GM21423 (cell line): Measurements from ENCODE around the gene ANKRD36C.
"Not testable (repeated sequence)": the region's sequence is repeated elsewhere in the genome, so short reads cannot be mapped to it uniquely, and the experiment has no call there.

Experiments
- ATAC-seq: cut with Tn5 transposase; IDR thresholded peaks from one replicate; pipeline ENCODE4 v1.9.1; 2021; ENCODE audit warnings: mild to moderate bottlenecking, moderate library complexity; ENCODE audit not compliant: unreplicated experiment

ANKRD36C gene

DNA sequence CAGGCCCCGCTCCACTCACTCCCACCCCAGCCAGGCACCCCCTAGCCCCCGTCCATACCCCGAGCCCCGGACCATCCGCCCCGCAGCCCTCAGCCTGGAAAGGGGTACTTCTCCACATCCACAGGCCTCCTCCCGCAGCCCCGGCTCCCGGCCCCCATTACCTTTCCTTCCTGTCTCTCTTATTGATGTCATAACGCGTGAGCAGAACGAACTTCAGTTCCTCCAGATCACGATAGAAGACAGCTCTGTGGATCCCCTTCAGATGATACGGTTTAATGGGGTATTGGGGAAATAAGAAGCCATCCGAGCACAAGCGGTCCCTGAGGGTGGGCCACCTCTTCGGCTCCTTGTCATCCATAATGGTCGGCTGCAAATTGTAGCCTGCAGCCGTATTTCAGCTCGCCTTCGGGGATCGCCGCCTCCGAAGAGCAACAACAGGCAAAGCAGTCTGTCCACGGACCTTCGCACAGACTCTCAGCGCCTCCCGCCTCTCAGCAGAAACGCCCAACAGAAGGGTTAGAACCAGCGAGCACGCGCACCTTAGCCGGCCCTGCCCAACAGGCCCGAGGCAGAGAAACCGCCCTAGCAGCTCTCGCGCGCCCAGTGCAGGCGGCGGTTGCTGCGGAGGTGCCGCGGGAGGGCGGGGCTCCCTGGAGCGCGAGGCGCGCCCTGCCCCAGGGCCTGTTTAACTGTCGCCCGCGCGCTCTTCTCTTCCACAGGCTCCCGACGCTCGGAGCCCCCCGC lies at the start of gene ANKRD36C:
ANKRD36C (minus strand) TSS at position 474 of the 744 bp plus-strand sequence; CDS start at position 358, 116 bp downstream.
- ATAC-seq: peak; percentile 95

DNA sequence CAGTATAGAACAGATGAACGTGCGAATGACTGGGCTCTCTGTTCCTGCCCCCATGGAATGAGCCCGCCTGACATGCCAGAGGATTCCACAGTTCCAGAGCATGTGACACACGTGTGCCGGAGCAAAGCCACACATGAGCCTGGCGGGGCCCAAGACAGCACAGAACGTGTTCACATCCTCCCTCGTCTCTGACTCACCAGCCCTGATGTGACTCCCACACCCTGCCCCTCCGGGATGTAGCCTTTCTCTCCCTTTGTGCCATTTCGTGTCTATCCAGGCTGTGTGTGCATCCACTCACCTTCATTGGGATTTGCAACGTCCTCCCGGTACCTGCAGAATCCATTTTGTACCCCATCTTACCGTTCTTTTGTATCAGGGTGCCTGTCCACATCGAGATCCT lies 43.9 kb upstream of the ANKRD36C start:
- ATAC-seq: not testable (repeated sequence)

DNA sequence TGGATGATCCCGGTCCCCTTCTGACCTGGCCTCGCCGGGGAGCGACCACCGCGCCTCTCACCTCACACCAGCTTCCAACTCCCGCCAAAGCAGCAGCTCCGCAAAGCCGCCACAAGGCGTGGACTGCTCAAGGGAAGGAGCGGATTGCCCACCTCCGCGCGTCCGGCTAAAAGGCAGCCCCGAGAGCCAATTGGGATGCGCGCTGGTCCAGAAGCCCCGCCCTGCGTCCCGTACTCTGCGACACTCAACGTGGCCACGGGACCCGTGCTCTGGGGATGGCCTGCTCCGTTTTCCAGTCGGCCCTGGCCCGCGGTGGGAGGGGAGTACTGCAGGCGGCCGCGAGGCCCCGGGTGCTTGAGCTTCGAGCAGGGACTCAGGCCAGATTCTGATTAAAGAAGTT lies 43.2 kb upstream of the ANKRD36C start, which contains the start of gene GPAT2:
GPAT2 (minus strand) TSS at position 125 of the 400 bp plus-strand sequence. CDS start 2,557 bp downstream, outside the sequence.
- not testable (repeated sequence) for ATAC-seq

DNA sequence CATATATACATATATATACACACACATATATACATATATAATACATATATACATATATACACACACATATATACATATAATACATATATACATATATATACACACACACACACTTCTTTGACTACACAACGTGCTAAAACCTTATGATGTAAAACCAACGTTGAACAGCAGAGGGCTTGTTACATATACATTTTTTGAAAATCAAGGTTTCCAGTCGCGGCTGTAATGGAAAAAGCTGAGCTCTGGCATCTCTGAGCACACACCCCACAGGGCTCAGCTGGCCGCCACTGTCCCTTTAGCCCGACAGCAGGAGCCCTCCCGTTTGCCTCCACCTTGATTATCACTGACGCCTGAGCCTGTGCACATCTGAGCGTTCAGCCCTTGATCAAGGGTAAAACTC lies 42.4 kb upstream of the ANKRD36C start:
- not testable (repeated sequence) for ATAC-seq

DNA sequence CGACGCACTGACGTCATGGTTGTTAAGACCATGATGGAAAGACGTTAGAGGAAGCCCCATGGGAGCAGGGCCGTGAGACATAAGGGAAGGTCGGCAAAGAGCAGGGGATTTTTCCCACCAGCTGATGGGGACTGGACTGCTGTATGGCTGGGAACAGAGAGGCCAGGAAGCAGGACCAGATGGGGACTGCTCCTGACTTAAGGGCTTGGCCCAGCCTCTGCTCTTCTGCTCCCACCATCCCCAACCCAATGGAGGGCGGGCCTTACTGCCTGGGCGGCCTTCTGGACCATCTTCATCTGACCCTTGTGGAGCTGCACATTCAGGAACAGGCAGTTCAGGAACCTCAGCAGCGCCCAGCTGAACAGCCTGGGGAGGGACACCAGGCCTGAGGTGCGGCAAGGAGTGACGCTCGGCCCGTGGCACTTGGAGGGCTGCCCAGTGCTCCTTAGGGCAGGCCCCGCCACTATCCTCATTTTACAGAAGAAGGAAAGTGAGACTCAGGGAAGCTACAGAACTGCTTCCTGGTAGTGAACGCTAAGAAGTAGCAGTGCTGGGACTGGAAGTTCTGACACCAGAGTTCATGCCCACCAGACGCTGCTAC lies 36.2 kb upstream of the ANKRD36C start:
- ATAC-seq: not testable (repeated sequence)

DNA sequence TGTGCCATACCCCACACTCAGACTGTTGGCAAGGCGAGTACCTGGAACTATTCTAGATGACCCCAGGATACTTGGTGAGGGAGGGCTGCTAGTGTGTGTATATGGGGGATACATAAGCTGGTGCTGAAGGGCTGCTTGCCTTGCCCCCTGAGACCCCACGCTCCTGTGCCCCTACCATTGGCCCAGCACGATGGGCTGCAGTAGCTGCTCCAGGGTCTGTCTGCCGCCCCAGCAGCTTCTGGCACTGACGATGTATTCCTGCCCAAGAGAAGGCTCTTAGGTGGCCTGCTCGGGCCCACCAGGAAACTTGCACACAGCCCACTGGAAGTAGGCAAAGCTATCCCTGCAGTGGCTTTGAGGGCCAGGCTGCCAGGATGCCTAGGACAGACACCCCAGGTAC lies 34.1 kb upstream of the ANKRD36C start:
- ATAC-seq: not testable (repeated sequence)

DNA sequence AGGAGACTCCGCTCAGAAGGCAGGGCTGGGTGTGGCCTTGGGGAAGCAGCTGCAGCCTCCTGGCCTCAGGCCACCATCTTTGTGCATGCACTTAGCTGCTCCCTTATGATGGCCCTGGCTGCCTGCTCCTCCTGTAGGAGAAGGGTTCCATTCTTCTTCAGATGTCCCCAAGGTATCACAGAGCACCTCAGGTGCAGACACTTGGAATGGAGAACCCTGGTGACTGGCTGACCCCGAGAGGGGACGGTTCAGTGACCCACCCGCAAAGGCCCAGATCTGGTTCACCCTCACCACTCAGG lies 33.5 kb upstream of the ANKRD36C start:
- ATAC-seq: no peak

DNA sequence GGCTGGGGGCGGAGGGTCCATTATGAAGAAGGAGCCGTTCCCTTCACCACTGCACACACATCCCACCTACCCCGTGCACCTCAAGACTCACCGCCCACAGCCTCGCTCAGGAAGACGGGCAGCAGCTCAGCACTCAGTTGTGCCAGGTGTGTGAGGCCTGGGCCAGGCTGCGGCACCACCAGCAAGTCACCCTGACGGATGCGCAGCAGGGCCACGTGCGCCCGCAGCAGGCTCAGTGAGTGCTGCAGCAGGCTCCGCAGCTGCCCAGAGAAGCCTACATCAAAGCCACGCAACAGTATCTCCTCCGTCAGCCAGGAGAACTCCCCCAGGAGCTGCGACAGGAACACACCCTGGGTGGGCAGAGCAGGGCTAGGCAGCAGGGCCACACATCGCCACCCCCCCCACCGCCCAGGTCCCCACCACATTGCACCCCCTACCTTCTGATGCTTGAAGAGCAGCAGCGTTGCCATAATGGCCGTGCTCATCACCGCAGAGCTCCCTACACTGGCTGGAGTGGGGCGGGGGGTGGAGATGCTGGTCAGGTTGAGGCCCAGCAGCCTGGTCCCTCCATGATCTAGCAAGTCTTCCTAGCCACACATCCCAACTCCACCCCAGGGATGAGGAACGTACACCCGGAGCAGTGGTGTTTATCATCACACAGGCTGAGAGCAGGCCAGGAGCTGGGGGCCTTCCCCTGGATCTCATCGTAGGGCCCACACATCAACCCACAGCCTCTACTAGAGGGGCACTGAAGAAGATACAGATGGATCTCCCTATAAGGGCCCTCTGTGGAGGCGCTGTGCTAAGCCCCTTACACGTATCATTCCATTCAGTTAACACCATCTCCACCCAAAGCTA lies 32.9 kb upstream of the ANKRD36C start:
- ATAC-seq: no peak

DNA sequence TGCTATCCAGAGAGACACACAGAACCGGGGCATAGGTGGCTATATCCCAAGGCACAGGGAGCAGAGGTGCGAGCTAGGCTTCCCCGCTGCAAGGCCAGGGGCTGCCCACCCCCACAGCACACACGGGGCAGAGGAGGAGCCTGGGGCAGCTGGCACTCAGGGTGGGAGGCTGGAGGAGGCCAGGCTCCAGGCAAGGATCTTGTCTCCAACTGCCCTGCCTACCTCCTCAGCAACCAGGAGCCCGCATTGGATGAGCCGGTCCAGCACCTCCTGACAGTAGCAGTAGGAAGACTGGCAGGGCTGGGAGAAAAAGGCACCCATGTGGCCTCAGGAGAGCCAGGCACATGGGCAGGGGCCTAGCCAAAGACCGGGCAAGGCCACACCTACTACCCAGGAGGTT lies 32.1 kb upstream of the ANKRD36C start:
- not testable (repeated sequence) for ATAC-seq

DNA sequence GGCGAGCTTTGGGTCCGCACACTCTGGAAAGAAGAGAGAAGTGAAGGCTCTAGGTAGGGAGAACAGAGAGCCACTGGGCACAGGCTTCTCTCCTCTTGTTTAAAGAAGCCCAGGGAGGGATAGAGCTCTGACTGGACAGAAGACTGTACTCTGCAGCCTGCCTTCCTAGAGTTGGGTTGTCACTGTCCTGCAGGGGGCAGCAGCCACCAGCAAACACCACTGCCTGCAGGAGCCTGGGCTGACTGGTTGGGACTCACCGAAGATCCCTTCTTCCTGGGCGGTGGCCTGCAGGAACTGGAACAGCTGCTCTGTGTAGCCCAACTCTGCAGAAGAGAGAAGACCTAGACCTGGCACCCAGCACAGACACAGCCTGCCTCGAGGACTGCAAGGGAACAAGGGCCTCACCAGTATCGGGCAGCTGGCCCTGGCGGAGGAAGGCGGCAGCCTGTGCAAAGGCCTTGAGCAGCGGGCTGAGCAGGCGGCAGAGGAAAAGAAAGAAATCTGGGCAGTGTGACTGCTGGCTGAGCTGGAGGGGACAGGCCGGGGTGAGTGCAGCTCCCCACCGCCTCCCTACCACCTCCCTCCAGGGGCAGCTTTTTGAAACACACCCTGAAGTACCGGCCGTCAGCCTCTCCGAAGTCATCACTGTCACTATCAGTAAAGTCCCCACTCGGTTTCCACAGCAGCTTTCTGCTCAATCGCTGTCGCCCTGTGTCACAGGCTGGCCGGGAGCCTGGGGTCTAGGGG lies 31.2 kb upstream of the ANKRD36C start:
- not testable (repeated sequence) for ATAC-seq

DNA sequence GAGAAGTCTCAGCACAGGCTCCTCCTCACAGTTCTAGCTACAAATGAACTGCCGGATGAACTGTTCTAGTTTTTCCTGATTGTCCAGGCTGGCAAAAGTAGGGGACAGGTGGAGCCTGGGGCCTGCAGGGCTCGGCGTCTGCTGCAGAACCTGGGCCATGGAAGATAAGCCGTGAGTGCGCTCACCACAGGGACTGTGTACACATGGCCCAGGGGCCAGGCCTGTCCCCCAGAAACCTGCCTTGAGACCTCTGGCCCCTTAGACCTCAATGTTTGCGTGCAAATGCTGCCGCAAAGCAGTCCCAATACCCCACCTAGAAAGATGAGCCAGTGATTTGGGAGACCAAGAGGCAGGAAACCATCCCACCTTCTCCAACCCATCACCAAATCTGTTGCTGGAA lies 30.5 kb upstream of the ANKRD36C start:
- ATAC-seq: not testable (repeated sequence)

DNA sequence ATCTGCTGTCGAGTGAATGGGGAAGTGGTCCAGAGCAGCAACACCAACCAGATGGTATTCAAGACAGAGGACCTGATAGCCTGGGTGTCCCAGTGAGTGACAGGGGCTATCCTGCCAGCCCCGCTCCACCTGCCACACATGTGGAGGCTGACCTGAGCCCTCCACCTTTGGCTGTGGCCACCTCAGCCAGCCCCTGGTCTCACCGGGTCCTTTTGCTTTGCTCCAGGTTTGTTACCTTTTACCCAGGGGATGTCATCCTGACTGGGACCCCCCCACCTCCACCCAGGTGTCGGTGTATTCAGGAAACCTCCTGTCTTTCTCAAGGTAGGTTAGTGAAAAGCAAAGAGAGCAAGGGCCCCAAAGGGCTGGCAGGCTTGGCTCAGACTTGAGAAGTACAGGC lies 29.5 kb upstream of the ANKRD36C start:
- not testable (repeated sequence) for ATAC-seq

DNA sequence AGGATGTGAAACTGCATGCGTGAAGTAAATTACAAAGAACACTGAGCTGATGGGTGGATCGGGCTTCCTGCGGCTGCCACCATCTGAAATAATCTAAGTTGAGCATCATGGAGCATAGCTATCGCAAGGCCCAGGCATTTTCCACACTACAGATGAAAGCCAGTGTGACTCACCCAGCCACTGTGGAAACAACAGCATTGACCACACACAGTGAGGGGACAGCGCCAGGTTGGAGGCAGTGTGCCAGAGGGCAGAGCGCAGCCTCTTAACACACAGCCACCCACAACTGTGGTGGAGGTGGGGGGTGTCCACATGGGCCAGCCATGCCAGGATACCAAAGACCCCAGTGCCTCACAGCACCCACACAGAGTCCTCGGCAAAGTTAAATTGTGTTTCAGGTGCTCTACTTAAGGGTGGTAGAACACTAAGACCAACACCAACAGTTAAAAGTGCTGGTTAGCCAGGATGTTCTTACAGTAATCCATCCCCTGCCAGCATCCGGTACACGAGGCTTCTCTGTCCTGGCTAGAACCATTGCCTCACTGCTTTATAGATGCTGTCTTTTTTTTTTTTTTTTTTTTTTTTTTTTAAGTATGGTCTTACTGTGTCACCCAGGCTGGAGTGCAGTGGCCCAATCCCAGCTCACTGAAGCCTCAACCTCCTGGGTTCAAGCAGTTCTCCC lies 28.4 kb upstream of the ANKRD36C start:
- not testable (repeated sequence) for ATAC-seq

DNA sequence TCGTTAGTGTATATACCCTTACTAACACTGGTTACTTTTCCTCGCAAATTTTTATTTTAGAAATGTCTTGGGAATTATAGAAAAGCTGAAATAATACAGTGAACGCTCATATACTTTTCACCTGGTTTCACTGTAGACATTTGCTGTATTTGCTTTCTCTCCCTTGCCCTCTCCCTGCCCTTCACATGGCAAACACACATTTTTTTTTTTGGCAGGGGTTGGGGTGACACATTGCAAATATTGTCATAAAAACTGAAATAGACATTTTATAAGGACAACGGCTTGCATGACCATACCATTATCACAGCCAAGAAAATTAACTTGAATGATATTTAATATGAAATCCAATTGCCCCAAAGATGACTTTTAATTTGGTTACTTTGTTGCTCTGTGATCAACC lies 24.7 kb upstream of the ANKRD36C start:
- not testable (repeated sequence) for ATAC-seq

DNA sequence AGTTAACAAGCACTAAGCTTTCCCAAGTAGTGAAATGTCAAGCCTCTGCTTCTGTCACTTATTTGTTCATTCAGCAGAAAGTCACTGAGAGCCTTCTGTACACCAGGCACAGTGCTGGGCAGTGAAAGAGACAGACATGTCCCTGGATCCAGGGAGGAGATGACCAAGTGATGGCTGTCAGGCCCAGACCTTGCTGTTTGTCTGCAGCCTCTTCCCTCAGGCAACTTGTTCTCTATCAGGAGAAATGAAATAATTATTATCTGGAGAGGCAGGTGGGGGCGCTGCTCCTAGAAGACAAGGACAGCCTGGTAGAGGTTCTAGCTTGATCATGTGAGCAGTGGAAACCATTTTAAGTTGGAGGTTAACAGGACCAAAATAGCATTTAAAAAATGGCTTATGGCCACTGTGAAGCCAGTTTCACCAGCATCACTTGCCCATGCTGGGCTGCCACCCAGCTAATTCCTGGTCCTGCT lies 21.2 kb upstream of the ANKRD36C start:
- ATAC-seq: not testable (repeated sequence)

DNA sequence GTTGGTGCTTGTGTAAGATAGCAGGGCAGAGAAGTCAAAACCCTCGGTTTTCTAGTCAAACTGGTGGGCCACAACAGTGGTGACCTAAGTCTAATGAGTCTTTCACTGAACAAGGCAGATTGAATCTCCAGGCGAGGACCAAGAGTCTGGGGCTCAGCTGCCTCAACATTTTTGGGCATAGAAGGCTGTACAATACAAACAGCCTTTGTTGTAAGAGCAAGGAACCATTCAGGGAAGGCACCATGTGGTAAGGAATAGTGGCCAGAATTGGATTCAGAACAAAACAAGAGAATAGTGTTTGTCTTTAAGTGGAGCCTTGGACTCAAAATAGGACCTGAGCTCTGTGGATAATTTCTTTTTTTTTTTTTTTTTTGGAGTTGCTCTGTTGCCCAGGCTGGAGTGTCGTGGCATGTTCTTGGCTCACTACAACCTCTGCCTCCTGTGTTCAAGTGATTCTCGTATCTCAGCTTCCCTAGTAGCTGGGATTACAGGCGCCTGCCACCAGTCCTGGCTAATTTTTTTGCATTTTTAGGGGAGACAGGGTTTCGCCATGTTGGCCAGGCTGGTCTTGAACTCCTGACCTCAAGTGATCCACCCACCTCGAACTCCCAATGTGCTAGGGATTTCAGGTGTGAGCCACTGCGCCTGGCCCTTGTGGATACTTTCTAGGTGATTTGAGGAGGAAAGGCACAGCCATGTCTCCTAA lies 20.6 kb upstream of the ANKRD36C start:
- ATAC-seq: not testable (repeated sequence)

DNA sequence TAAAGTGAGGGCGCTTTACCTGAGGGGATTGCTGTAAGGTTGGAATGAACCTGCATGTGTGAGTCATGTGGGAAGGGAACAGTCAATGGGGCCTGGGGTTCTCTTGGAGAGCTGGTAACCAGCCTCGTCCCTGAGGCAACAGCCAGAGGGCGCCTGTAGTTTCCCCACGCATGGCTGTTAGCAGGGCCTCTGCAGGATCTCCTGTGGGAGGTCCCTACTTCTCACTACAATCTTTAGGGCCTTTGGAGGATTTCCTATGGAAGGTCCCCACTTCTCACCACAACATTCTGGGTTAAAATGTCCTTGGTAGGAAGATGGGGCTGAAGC lies 19.5 kb upstream of the ANKRD36C start:
- ATAC-seq: peak; percentile 27

DNA sequence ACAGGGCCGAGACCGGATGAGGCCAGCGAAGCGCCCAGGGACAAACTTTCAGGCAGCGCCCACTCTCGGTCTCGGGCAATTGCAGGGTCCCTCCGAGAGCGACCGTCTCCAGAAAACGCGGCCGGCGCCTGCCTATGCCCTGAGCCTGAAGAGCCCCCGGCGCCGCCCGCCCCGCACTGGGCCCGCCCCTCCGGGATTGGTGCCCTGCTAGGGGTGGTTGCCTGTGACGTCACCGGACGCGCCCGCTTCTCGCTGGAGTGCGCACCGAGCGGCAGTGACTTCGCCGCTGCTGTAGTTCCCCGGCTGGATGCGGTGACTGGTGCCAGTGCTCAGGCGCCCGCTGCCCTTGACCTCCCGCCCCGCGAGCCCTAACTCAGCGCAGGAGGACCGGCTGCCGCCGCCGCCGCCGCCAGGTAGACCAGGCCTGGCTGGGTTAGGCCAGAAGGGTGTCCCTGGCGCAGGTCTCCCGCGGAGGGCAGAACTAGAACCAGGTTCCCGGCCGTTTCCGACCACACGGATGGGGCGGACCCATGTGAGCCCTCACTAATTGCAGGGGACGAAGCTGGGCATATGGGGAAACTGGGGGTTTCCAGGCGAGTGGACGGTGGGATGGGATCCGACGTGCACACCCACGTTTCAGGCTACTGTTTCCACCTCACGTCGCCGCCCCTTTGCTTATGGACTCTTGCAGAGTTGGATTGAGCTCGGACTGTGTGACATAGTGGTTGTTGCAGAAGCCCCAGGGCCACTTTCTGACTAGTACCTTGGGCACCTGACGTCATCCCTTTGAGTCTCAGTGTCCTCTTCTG lies 18.9 kb upstream of the ANKRD36C start:
- ATAC-seq: peak; percentile 98

DNA sequence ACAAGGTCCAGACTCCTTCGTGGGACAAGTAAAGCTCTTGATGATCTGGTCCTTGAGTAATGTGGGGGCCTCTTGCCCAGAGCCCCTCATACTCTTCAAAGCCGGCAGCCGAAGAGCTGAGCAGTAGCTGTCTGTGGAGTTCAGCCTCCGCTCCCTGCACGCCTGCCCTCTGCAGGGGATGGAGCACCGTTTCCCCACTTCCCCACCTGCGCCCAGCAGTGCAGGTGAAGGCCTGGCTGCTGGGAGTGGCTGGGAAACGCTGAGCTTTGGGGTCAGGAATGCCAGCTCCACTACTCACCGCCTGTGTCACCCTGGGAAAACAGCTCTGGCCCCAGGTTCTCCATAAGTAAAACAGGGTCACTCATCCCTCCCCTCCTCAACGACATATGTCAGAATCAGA lies 18.2 kb upstream of the ANKRD36C start:
- ATAC-seq: not testable (repeated sequence)
